ENCODE measurements around the gene RUVBL1.

The RUVBL1 gene

DNA sequence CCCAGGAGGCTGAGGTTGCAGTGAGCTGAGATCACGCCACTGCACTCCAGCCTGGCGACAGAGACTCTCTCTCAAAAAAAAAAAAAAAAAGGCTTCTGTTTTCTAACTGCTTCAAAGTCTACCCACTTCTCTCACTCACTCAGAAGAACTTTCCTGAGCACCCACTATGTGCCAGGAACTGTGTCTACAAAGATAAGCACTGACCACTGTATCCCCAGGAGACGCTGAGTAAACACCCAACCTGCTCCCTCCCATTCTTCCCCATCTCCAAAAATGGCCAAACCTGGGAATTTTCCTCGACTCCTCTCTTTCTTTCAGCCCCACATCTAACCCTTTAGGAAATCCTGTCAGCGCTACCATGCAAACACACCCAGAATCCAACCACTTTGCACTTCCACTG lies 12.5 kb downstream of the RUVBL1 start:
- Mint-ChIP-seq H3K9me3 (no peaks in the 10 kb centered on the region), H3K36me3 (ENCODE audit: low read depth) (peaks cover 38% of the 10 kb centered on the region), H3K4me1 (ENCODE audit: low read depth) (peaks cover 30% of the 10 kb centered on the region), H3K4me3 (no peak overlapping the region), H3K27me3 (ENCODE audit: low read depth) (no peaks in the 10 kb centered on the region), H3K27ac (no peak overlapping the region)

DNA sequence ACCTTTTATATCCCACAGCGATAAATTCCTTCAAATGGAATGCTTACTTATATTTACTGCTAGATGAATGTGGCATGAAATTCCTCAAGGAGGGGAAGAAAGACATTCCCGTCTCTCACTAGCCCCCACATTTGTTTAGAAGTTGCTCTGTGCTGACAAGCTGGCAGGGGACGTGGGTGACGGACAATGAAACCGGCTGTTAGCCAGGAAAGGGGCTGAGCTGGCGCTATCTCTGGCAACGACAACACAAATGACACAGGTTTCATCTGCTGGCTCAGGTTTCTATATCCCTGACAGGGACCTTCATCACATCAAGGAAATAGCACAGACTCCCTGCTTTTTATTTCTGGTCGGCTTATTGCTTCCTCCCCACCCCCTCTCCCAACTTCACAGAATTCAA lies 15.8 kb downstream of the RUVBL1 start:
- Mint-ChIP-seq H3K4me1 (ENCODE audit: low read depth) (peaks cover 13% of the 10 kb centered on the region), H3K4me3 (no peak overlapping the region), H3K9me3 (no peaks in the 10 kb centered on the region), H3K27ac (no peak overlapping the region), H3K36me3 (ENCODE audit: low read depth) (peaks cover 28% of the 10 kb centered on the region), H3K27me3 (ENCODE audit: low read depth) (no peaks in the 10 kb centered on the region)

DNA sequence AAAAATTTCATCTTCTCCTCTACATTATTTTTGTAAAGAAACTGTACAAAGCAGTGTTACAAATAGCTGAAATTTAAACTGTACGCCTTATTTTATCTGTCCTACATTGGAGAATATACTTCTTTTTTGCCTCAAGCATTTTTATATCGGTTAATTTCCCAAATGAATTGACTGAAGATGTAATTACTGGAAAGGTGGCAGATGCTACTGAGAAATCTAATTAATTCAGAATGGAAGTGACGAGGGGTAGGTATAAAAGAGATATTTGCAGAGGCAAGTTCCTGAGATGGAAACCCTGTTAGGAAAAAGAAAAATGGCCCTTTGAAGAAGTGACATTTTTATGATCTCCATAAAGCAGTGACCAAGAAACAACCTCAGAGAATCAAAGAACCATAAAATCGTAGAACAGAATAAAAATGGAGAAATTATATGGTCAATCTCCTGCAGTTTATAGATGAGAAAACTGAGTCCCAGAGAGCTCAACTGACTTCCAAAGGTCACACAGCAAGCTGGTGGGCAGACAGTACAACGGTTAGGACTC lies 20.4 kb downstream of the RUVBL1 start:
- H3K27me3 Mint-ChIP-seq (ENCODE audit: low read depth) = no peaks in the 10 kb centered on the region
- H3K27ac Mint-ChIP-seq = no peak overlapping the region
- no peaks in the 10 kb centered on the region for H3K9me3 Mint-ChIP-seq
- H3K4me3 Mint-ChIP-seq = no peak overlapping the region
- H3K36me3 Mint-ChIP-seq (ENCODE audit: low read depth) = peaks cover 15% of the 10 kb centered on the region
- peaks cover 3% of the 10 kb centered on the region for H3K4me1 Mint-ChIP-seq (ENCODE audit: low read depth)

DNA sequence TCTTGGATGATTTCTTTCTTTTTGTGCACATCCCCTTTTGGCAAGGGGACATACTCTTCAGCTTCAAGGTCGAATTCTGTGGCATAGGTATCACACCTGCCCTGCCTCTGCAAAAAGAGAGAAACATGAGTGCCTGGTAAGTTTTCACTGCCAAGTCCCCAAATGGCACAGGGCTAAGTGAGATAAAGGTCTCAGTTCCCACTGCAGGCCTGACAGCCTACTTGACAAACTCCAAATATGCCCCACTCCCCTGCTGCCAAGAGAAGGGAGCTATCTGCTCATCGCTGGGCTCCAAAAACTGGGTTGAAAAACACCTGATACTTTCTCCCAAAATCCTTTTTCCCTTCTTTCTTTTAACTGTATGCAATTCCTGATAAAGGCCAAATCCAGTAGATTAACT lies 23.0 kb downstream of the RUVBL1 start:
- Mint-ChIP-seq H3K9me3 (no peaks in the 10 kb centered on the region), H3K4me3 (no peak overlapping the region), H3K36me3 (ENCODE audit: low read depth) (peaks cover 25% of the 10 kb centered on the region), H3K27me3 (ENCODE audit: low read depth) (no peaks in the 10 kb centered on the region), H3K4me1 (ENCODE audit: low read depth) (peaks cover 3% of the 10 kb centered on the region), H3K27ac (no peak overlapping the region)

DNA sequence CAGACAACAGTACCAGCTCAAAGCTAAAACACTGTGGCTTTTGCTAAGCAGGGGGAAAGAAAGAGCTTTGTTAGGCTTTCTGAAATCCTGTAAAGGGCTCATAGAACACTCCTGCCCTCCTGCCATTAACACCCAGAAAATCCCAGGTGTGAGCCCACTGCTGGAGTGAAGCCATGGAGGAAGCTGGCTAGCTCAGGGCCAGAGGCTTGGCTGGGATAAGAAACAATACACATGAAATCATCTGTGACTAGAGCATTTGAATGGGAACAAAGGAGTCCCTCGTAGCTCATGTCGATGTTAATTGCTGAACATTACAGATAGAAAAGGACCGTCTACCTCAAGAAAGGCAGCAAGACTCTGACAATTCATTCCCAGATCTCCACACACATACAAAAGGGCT lies 23.5 kb downstream of the RUVBL1 start:
- Mint-ChIP-seq H3K27ac (no peak overlapping the region), H3K4me3 (no peak overlapping the region), H3K36me3 (ENCODE audit: low read depth) (peaks cover 28% of the 10 kb centered on the region), H3K27me3 (ENCODE audit: low read depth) (no peaks in the 10 kb centered on the region), H3K4me1 (ENCODE audit: low read depth) (peaks cover 6% of the 10 kb centered on the region), H3K9me3 (no peaks in the 10 kb centered on the region)

DNA sequence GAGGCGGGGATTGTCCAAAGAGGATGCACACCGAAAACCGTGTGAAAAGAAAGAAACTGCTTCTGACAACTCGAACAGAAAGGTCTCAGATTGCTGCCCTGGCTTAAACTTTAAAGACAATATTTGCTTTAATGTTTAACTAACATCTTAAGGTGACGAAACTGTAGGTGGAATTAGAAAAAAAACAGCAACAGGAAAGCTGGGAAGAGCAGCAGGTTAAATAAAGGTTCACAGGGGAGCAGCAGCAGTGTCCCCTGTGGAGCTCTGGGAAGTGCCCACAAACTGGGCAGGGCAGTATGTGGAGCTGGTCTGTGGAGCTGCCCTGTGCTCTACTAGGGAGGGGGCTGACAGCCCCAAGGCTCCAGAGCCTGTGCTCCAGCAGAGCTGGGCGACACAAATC lies 25.4 kb downstream of the RUVBL1 start:
- H3K36me3 Mint-ChIP-seq (ENCODE audit: low read depth) = peaks cover 26% of the 10 kb centered on the region
- H3K27ac Mint-ChIP-seq = no peak overlapping the region
- no peaks in the 10 kb centered on the region for H3K9me3 Mint-ChIP-seq
- no peak overlapping the region for H3K4me3 Mint-ChIP-seq
- H3K4me1 Mint-ChIP-seq (ENCODE audit: low read depth) = peaks cover 13% of the 10 kb centered on the region
- no peaks in the 10 kb centered on the region for H3K27me3 Mint-ChIP-seq (ENCODE audit: low read depth)

DNA sequence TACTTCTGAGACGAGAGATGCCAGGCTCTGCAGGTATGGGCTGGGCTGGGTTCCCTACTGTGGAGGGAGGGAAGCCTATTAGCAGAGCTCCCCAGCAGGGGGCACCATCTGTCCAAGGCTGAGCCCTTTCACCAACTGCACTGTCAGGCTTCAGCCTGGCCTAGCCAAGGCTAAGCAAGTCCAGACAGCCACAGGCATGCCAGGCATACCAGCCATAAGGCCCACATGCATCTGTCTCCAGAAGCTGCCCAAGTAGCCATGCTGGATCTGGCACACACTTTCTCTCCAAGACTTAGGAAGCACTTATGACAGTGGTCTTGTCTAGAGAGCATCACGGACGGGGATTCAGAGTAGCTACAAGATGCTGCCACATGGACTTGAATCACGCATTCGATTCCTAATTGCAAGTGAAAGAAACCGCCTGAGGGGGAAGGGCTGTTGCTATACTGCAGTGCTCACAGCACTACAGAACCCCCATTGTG lies 28.3 kb downstream of the RUVBL1 start:
- H3K4me1 Mint-ChIP-seq (ENCODE audit: low read depth) = peaks cover 13% of the 10 kb centered on the region
- no peaks in the 10 kb centered on the region for H3K9me3 Mint-ChIP-seq
- no peaks in the 10 kb centered on the region for H3K27me3 Mint-ChIP-seq (ENCODE audit: low read depth)
- no peak overlapping the region for H3K4me3 Mint-ChIP-seq
- no peak overlapping the region for H3K27ac Mint-ChIP-seq
- H3K36me3 Mint-ChIP-seq (ENCODE audit: low read depth) = peaks cover 27% of the 10 kb centered on the region

DNA sequence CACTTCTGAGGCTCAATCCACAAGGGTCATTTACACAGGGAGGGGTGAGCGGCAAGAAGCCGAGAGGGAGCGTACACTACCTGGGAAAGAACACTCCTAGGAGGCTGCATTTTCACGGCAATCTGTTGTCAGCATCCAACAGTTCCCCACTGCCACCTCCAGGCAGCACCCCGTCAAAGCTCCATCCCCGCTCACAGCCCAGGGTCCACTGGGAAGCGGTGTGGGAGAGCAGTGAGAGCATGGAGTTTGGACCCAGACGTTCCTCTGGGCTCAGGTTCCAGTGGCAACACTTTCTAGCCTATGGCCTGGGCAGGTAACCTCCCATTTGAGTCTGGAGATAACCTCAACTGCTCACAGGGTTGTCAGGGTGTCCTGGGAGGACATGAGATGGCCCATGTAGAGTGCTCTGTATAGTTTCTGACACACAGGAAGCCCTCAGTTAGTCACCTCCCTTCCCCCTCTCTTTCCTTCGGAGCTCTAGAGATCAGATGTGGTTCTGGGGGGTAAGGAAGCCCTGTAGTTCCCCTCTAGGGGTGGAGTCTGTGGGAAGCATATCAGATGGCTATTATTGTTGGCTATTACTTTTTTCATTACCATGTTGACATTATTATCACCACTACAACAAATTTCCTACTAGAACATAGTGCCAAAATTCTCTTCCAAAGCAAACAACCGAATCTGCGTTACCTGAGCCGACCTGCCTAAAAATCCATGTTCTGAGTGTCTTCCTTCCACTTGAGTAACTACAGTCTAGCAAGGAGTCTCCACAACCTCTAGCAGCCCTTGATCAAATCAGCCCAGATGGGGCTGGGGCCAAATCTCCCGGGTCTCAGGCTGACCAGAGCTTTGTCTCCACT lies 29.1 kb downstream of the RUVBL1 start:
- peaks cover 24% of the 10 kb centered on the region for H3K36me3 Mint-ChIP-seq (ENCODE audit: low read depth)
- H3K4me3 Mint-ChIP-seq = no peak overlapping the region

DNA sequence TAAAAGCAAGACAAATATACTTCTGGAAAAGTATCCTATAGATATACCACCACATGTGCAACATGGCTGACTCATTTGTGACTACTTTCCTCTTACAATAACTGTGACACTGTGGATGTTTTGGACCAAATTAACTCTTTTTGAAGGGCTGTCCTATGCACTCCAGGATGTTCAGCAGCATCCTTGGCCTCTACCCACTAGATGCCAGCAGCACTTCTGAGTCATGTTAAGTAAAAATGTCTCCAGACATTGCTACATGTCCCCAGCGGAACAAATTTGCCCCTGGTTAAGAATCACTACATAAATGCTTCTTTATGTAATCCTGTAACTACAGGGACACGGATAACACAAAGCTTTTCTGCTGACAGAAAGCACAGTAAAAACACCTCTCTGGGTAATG lies 32.0 kb downstream of the RUVBL1 start:
- peaks cover 16% of the 10 kb centered on the region for H3K36me3 Mint-ChIP-seq (ENCODE audit: low read depth)

More for the DNA sequence above, 29.1 kb downstream of the RUVBL1 start:
- H3K9me3 Mint-ChIP-seq = no peaks in the 10 kb centered on the region
- H3K27ac Mint-ChIP-seq = peak overlapping the region; percentile 11
- no peaks in the 10 kb centered on the region for H3K27me3 Mint-ChIP-seq (ENCODE audit: low read depth)
- H3K4me1 Mint-ChIP-seq (ENCODE audit: low read depth) = peaks cover 11% of the 10 kb centered on the region

DNA sequence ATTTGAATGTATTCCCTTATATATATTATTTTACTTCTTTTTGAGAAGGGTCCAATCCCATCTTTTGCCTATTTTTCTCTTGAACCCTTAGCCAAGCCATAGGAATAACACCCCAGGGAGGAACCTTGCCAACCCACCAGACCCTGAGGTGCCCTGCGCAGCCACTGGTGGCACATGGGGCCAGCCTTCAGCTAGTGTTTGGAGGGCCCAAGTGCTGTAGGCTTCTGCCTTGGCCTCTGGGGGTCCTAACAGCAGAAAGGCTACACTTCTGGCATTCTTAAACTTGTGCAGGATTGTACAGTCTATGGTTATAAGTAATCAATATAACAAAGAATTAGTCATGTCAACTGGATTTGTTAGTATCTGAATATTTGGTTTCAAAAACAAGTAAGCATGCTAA lies 34.5 kb downstream of the RUVBL1 start:
- no peaks in the 10 kb centered on the region for H3K9me3 Mint-ChIP-seq
- H3K4me3 Mint-ChIP-seq = no peak overlapping the region
- peaks cover 12% of the 10 kb centered on the region for H3K36me3 Mint-ChIP-seq (ENCODE audit: low read depth)
- no peak overlapping the region for H3K27ac Mint-ChIP-seq
- H3K4me1 Mint-ChIP-seq (ENCODE audit: low read depth) = no peaks in the 10 kb centered on the region
- no peaks in the 10 kb centered on the region for H3K27me3 Mint-ChIP-seq (ENCODE audit: low read depth)

More for the DNA sequence above, 32.0 kb downstream of the RUVBL1 start:
- Mint-ChIP-seq H3K4me3 (no peak overlapping the region), H3K27ac (no peak overlapping the region), H3K4me1 (ENCODE audit: low read depth) (peaks cover 11% of the 10 kb centered on the region), H3K27me3 (ENCODE audit: low read depth) (no peaks in the 10 kb centered on the region), H3K9me3 (no peaks in the 10 kb centered on the region)

DNA sequence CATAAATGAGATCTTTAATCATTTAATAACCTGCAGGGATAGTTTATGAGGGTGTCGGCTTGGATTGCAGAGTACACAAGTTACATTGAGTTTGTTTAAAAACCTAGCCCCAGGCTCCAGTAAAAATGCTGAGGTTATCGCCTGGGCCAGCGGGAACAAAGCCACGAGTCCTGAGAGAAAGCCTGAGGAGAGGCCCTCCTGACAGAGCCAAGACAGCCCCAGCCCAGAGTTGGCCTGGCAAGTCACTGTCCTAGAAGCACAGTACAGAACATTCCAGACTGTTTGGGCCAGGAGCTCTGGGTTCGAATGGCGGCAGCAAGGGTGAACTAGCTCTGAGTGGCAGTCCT lies 39.0 kb downstream of the RUVBL1 start:
- H3K4me3 Mint-ChIP-seq = no peak overlapping the region
- H3K27ac Mint-ChIP-seq = no peak overlapping the region
- H3K27me3 Mint-ChIP-seq (ENCODE audit: low read depth) = no peaks in the 10 kb centered on the region
- H3K36me3 Mint-ChIP-seq (ENCODE audit: low read depth) = peaks cover 22% of the 10 kb centered on the region
- no peaks in the 10 kb centered on the region for H3K4me1 Mint-ChIP-seq (ENCODE audit: low read depth)
- no peaks in the 10 kb centered on the region for H3K9me3 Mint-ChIP-seq

DNA sequence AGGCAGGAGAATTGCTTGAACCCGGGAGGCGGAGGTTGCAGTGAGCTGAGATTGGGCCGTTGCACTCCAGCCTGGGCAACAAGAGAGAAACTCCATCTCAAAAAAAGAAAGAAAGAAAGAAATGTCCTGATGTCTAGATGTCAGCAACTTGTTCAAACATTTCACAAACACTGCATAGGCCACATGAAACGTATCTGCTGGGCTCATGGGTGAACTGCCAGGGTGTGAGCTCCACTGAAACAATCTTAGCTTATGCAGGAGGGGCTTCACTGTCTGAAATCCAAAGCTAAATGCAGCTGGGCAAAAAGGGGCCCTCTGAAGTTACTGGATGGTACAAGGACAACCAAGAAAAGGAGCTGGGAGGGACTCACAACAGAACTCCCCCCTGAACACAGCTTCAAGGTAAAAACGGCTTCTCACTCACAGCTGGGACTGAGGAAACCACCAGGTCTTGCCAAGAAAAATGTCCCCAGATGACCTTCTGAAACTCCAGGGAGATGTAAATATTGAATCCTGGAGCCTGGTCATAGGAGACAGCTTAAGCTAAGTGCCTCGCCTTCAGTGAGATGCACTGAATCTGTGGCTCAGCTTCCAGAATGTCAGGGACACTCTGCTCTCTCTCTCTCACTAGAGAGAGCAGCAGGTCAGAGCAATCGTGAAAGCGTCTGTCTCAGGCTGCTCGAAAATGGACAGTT lies 39.5 kb downstream of the RUVBL1 start:
- Mint-ChIP-seq H3K4me3 (no peak overlapping the region), H3K36me3 (ENCODE audit: low read depth) (peaks cover 25% of the 10 kb centered on the region), H3K9me3 (no peaks in the 10 kb centered on the region), H3K4me1 (ENCODE audit: low read depth) (no peaks in the 10 kb centered on the region), H3K27ac (no peak overlapping the region), H3K27me3 (ENCODE audit: low read depth) (no peaks in the 10 kb centered on the region)

DNA sequence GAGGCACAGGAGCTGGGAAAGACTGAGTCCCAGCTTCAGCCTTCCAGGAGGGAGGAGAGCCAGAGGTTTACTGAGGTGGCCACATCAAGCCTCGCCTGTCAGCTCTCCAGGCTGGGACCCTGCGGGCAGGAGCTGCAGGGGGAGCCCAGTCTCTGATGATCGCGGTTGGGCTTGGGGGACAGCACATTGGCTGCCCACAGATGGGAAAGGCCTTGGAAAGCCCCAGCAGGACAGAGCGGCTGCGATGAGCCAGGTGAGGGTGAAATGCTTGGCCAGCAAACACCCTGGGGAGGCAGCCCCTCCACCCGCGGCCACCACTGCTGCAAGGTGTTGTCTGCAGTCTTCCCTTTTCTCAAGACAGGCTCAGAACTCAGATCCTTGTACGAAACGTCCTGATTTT lies 40.2 kb downstream of the RUVBL1 start:
- H3K27ac Mint-ChIP-seq = no peak overlapping the region
- no peaks in the 10 kb centered on the region for H3K27me3 Mint-ChIP-seq (ENCODE audit: low read depth)
- peaks cover 27% of the 10 kb centered on the region for H3K36me3 Mint-ChIP-seq (ENCODE audit: low read depth)
- H3K4me1 Mint-ChIP-seq (ENCODE audit: low read depth) = no peaks in the 10 kb centered on the region
- no peak overlapping the region for H3K4me3 Mint-ChIP-seq
- no peaks in the 10 kb centered on the region for H3K9me3 Mint-ChIP-seq

DNA sequence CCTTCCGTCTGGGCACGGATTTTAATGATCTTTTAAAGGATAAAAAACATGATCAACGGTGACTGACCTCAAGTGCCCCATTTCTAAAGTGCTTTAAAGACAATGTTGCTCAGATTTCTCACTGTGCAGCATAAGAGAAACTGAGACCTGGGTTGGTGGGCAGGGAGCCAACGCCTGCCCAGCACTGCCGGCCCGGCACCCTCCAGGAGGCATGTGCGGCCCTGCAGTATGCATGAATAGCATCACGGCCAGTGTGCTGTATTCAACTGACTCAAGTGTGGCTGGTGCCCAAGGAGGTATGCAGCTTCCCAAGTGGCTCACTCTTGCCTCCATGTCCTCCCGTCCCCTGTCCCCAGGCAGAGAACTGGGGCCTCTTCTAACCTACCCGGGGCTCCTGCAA lies 41.1 kb downstream of the RUVBL1 start:
- no peak overlapping the region for H3K4me3 Mint-ChIP-seq
- no peaks in the 10 kb centered on the region for H3K4me1 Mint-ChIP-seq (ENCODE audit: low read depth)
- H3K27ac Mint-ChIP-seq = no peak overlapping the region
- peaks cover 30% of the 10 kb centered on the region for H3K36me3 Mint-ChIP-seq (ENCODE audit: low read depth)
- no peaks in the 10 kb centered on the region for H3K27me3 Mint-ChIP-seq (ENCODE audit: low read depth)
- H3K9me3 Mint-ChIP-seq = no peaks in the 10 kb centered on the region

DNA sequence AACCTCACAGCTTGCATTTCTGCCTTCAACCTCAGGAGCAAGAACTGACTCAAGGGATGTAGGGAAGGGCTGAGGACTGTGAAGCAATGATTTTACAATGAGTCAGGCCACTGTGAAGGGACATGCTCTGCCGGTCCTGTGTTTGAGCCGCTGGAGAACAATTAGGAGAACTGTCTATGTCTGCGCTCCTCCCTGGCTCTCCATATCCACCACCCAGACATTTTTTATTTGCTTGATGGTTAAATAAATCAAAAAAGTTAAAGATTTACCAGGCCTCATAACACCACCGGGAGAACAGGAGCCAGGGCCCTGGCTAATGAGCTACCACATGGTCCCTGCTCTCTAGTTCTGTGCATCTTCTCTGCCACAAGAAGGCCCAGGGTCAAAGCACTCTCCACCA lies 41.8 kb downstream of the RUVBL1 start:
- H3K27ac Mint-ChIP-seq = no peak overlapping the region
- H3K9me3 Mint-ChIP-seq = no peaks in the 10 kb centered on the region
- H3K36me3 Mint-ChIP-seq (ENCODE audit: low read depth) = peaks cover 28% of the 10 kb centered on the region
- no peaks in the 10 kb centered on the region for H3K4me1 Mint-ChIP-seq (ENCODE audit: low read depth)
- no peak overlapping the region for H3K4me3 Mint-ChIP-seq
- no peaks in the 10 kb centered on the region for H3K27me3 Mint-ChIP-seq (ENCODE audit: low read depth)
